Measurements from ENCODE around the gene HERPUD2. TPM values are rescaled to one million over a fixed set of nuclear protein-coding genes. Genes with fewer than 3 reads are reported as not detected.

Gene HERPUD2
- total RNA-seq, 1 donor from 2014 or later, result 28.0 TPM

- no peak overlapping the region for H3K4me3 Mint-ChIP-seq (ENCODE audit: unreplicated experiment)
- no peaks in the 10 kb centered on the region for H3K27me3 Mint-ChIP-seq (ENCODE audit: low read depth, unreplicated experiment)
- Histone ChIP-seq H3K9ac (ENCODE audit: low read length) (no peak overlapping the region), H3K4me3 (ENCODE audit: insufficient read depth, low read depth, low read length) (no peak overlapping the region), H3K9me3 (ENCODE audit: insufficient read depth, low read depth, low read length) (no peaks in the 10 kb centered on the region), H3K4me2 (ENCODE audit: low read length) (no peak overlapping the region), H3K79me2 (ENCODE audit: insufficient read depth, low read length) (no peaks in the 10 kb centered on the region), H3K4me1 (ENCODE audit: insufficient read depth, low read length) (no peaks in the 10 kb centered on the region), H2AFZ (ENCODE audit: low read depth, low read length) (no peak overlapping the region), H3K27me3 (ENCODE audit: insufficient read depth, low read length) (no peaks in the 10 kb centered on the region), H3K36me3 (ENCODE audit: insufficient read depth, low read length) (no peaks in the 10 kb centered on the region), H4K20me1 (ENCODE audit: insufficient read depth, low read length) (no peaks in the 10 kb centered on the region), H3K27ac (ENCODE audit: low read depth, low read length) (no peak overlapping the region)
- peaks cover 17% of the 10 kb centered on the region for H3K4me1 Mint-ChIP-seq (ENCODE audit: low read depth, unreplicated experiment)
- H3K27ac Mint-ChIP-seq (ENCODE audit: unreplicated experiment), result no peak overlapping the region
- H3K9me3 Mint-ChIP-seq (ENCODE audit: unreplicated experiment), result peaks cover 5% of the 10 kb centered on the region
- DNase-seq (ENCODE audit: low read depth), result no peak
- TF ChIP-seq, protein P1, sequence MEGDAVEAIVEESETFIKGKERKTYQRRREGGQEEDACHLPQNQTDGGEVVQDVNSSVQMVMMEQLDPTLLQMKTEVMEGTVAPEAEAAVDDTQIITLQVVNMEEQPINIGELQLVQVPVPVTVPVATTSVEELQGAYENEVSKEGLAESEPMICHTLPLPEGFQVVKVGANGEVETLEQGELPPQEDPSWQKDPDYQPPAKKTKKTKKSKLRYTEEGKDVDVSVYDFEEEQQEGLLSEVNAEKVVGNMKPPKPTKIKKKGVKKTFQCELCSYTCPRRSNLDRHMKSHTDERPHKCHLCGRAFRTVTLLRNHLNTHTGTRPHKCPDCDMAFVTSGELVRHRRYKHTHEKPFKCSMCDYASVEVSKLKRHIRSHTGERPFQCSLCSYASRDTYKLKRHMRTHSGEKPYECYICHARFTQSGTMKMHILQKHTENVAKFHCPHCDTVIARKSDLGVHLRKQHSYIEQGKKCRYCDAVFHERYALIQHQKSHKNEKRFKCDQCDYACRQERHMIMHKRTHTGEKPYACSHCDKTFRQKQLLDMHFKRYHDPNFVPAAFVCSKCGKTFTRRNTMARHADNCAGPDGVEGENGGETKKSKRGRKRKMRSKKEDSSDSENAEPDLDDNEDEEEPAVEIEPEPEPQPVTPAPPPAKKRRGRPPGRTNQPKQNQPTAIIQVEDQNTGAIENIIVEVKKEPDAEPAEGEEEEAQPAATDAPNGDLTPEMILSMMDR (IDR thresholded peaks at IDR 0.05; ENCODE audit: insufficient read depth, low read depth, low read length), result no peak
- TF ChIP-seq EZH2 (IDR thresholded peaks at IDR 0.05; ENCODE audit: insufficient read depth, low read length), result no peak
- FAIRE-seq, result no peak
- peaks cover 20% of the 10 kb centered on the region for H3K36me3 Mint-ChIP-seq (ENCODE audit: low read depth, unreplicated experiment)
These were observed 90.3 kb downstream of the HERPUD2 start for GRCh38 chr7:35604595-35604994.

DNA sequence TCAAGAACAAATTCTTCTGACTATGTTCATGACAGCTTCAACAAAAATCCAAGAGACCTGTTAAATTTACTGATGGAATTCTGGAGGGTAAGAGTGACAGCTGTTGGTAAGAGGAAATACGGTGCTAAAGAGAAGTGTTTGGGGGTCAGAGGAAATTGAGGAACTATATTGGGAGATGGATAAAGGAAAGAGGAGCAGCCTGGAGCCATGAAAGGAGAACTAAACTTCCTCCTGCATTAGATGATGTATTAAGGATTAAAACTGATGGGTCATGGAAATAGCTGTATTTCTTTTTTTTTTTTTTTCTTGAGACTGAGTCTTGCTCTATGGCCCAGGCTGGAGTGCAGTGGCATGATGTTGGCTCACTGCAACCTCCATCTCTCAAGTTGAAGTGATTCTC is 95.3 kb downstream of the HERPUD2 start:
- no peaks in the 10 kb centered on the region for H3K27me3 ChIP-seq (ENCODE audit: insufficient read depth, low read length)
- H3K4me3 Mint-ChIP-seq (ENCODE audit: unreplicated experiment), result no peak overlapping the region
- H3K4me1 ChIP-seq (ENCODE audit: insufficient read depth, low read length), result no peaks in the 10 kb centered on the region

GRCh38 chr7:35599061-35599460 is 95.9 kb downstream of the HERPUD2 start:
- H3K79me2 ChIP-seq (ENCODE audit: insufficient read depth, low read length), result no peaks in the 10 kb centered on the region
- H3K4me3 ChIP-seq (ENCODE audit: insufficient read depth, low read depth, low read length), result no peak overlapping the region
- H4K20me1 ChIP-seq (ENCODE audit: insufficient read depth, low read length), result no peaks in the 10 kb centered on the region
- peaks cover 5% of the 10 kb centered on the region for H3K36me3 Mint-ChIP-seq (ENCODE audit: low read depth, unreplicated experiment)
- no peak for FAIRE-seq
- TF ChIP-seq, protein P1 (IDR thresholded peaks at IDR 0.05; ENCODE audit: insufficient read depth, low read depth, low read length), result no peak
- TF ChIP-seq EZH2 (IDR thresholded peaks at IDR 0.05; ENCODE audit: insufficient read depth, low read length), result no peak
- H2AFZ ChIP-seq (ENCODE audit: low read depth, low read length), result no peak overlapping the region
- peaks cover 5% of the 10 kb centered on the region for H3K9me3 Mint-ChIP-seq (ENCODE audit: unreplicated experiment)
- H3K4me1 Mint-ChIP-seq (ENCODE audit: low read depth, unreplicated experiment), result peaks cover 7% of the 10 kb centered on the region
- no peaks in the 10 kb centered on the region for H3K4me1 ChIP-seq (ENCODE audit: insufficient read depth, low read length)
- no peaks in the 10 kb centered on the region for H3K9me3 ChIP-seq (ENCODE audit: insufficient read depth, low read depth, low read length)
- H3K36me3 ChIP-seq (ENCODE audit: insufficient read depth, low read length), result no peaks in the 10 kb centered on the region
- H3K27ac Mint-ChIP-seq (ENCODE audit: unreplicated experiment), result no peak overlapping the region
- H3K27me3 ChIP-seq (ENCODE audit: insufficient read depth, low read length), result no peaks in the 10 kb centered on the region
- no peak overlapping the region for H3K27ac ChIP-seq (ENCODE audit: low read depth, low read length)
- no peak overlapping the region for H3K9ac ChIP-seq (ENCODE audit: low read length)
- no peaks in the 10 kb centered on the region for H3K27me3 Mint-ChIP-seq (ENCODE audit: low read depth, unreplicated experiment)
- no peak for DNase-seq (ENCODE audit: low read depth)
- no peak overlapping the region for H3K4me2 ChIP-seq (ENCODE audit: low read length)
- no peak overlapping the region for H3K4me3 Mint-ChIP-seq (ENCODE audit: unreplicated experiment)

More for the DNA sequence above, 95.3 kb downstream of the HERPUD2 start:
- Mint-ChIP-seq H3K27me3 (ENCODE audit: low read depth, unreplicated experiment) (no peaks in the 10 kb centered on the region), H3K36me3 (ENCODE audit: low read depth, unreplicated experiment) (peaks cover 5% of the 10 kb centered on the region), H3K27ac (ENCODE audit: unreplicated experiment) (no peak overlapping the region), H3K9me3 (ENCODE audit: unreplicated experiment) (peaks cover 5% of the 10 kb centered on the region), H3K4me1 (ENCODE audit: low read depth, unreplicated experiment) (peaks cover 7% of the 10 kb centered on the region)
- Histone ChIP-seq H3K36me3 (ENCODE audit: insufficient read depth, low read length) (no peaks in the 10 kb centered on the region), H4K20me1 (ENCODE audit: insufficient read depth, low read length) (no peaks in the 10 kb centered on the region), H3K9ac (ENCODE audit: low read length) (no peak overlapping the region), H3K9me3 (ENCODE audit: insufficient read depth, low read depth, low read length) (no peaks in the 10 kb centered on the region), H3K4me2 (ENCODE audit: low read length) (no peak overlapping the region), H3K27ac (ENCODE audit: low read depth, low read length) (no peak overlapping the region), H3K4me3 (ENCODE audit: insufficient read depth, low read depth, low read length) (no peak overlapping the region), H2AFZ (ENCODE audit: low read depth, low read length) (no peak overlapping the region), H3K79me2 (ENCODE audit: insufficient read depth, low read length) (no peaks in the 10 kb centered on the region)
- TF ChIP-seq EZH2 (IDR thresholded peaks at IDR 0.05; ENCODE audit: insufficient read depth, low read length), result no peak
- TF ChIP-seq, protein P1 (IDR thresholded peaks at IDR 0.05; ENCODE audit: insufficient read depth, low read depth, low read length), result no peak
- no peak for DNase-seq (ENCODE audit: low read depth)
- no peak for FAIRE-seq

Measured in astrocyte (in vitro differentiated cells and primary cell).